GM21576 (cell line): ENCODE measurements around the gene NDUFS1.

Experiments
- ATAC-seq: cut with Tn5 transposase; IDR thresholded peaks from one replicate; pipeline ENCODE4 v1.9.1; 2021; ENCODE audit warnings: mild to moderate bottlenecking, moderate library complexity; ENCODE audit not compliant: unreplicated experiment

NDUFS1 gene

DNA sequence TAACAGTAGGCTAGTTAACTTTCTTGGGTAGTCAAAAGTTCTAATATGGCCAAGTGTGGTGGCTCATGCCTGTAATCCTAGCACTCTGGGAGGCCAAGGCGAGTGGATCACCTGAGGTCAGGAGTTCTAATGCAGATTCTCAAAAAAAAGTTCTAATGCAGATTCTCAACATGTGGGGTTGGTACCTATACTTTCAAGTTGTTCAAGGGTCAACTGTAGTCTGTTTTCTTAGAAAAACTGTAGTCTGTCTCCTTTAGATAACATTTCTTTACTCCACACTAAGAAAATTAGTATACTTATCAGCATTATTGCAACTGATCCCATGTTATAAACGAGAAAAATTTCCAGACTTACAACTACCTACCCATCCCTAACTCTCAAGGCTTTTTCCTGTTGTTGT is 89.8 kb downstream of the NDUFS1 start:
- no peak for ATAC-seq

GRCh38 chr2:206068207-206068606 is 91.0 kb downstream of the NDUFS1 start:
- no peak for ATAC-seq
